Endothelial cell of umbilical vein (primary cell): ENCODE results near the gene KIFC3. TPM values are rescaled to one million over a fixed set of nuclear protein-coding genes. Genes with fewer than 3 reads are reported as not detected.

ENCODE experiments used
- BruUV-seq: library from RNA; stranded (reverse); fragments of 400-500 nt; replicated peaks from 2 replicates; lab custom pipeline; 2021; lab: Mats Ljungman, UMichigan
- CTCF ChIA-PET: fragments of 300-600, 350-600 bp; sonication (Branson Sonifier 250); formaldehyde crosslinking; loops from one replicate; lab custom pipeline; 2021; ENCODE audit warnings: antibody characterized with exemption, inconsistent platforms; lab: Charles Lee
- POLR2A ChIA-PET: fragments of 300-600, 350-600 bp; sonication (Branson Sonifier 250); formaldehyde crosslinking; loops from one replicate; lab custom pipeline; 2021; ENCODE audit warnings: antibody characterized with exemption, inconsistent platforms; lab: Charles Lee
- DNase-seq: peaks from one replicate; pipeline ENCODE4 v3.0.0-alpha.2; 2011; ENCODE audit warnings: low read depth, low spot score
- FAIRE-seq: peaks from 2 replicates; lab custom pipeline; 2011; peaks lifted over from hg19 to GRCh38; lab: Jason Lieb, UNC
- H2AFZ ChIP-seq: 2 replicates; pipeline ENCODE4 v1.6.0; 2012; ENCODE audit warnings: low read depth, low read length, control low read depth, inconsistent platforms
- H3K27ac ChIP-seq: 2 replicates; pipeline ENCODE4 v1.5.1; 2011; ENCODE audit warnings: low read depth, mild to moderate bottlenecking, control low read depth, low read length, moderate library complexity; ENCODE audit not compliant: insufficient read depth
- H3K27me3 ChIP-seq, 2 experiments: 2 replicates each; pipeline versions ENCODE4 v1.6.0 to v1.6.1; 2011; ENCODE audit warnings: low read length in 2 of 2, mixed read lengths in 1 of 2; ENCODE audit not compliant: control insufficient read depth in 2 of 2, insufficient read depth in 2 of 2
- H3K36me3 ChIP-seq, 2 experiments: 2 replicates in 1 of 2; 3 replicates in 1 of 2; pipeline ENCODE4 v1.5.1; 2011; ENCODE audit warnings: low read length in 2 of 2, mild to moderate bottlenecking in 1 of 2, moderate library complexity in 1 of 2; ENCODE audit not compliant: control insufficient read depth in 2 of 2, insufficient read depth in 2 of 2; ENCODE audit errors: extremely low read depth in 1 of 2
- H3K4me1 ChIP-seq: 3 replicates; pipeline ENCODE4 v1.5.1; 2011; ENCODE audit warnings: mild to moderate bottlenecking, low read length; ENCODE audit not compliant: control insufficient read depth, insufficient read depth; ENCODE audit errors: extremely low read depth
- H3K4me2 ChIP-seq: 2 replicates; pipeline ENCODE4 v1.6.1; 2011; ENCODE audit warnings: low read length, control low read depth, mixed read lengths; ENCODE audit not compliant: insufficient read depth
- H3K4me3 ChIP-seq, 3 experiments: fragments of 200-600 bp in 1 of 3; sonication (generic), shearing (Covaris generic) in 1 of 3; replicated peaks in 1 of 3; 2 replicates each; pipeline ENCODE4 v1.5.1; 2011 to 2016; ENCODE audit warnings: control low read depth in 3 of 3, low read length in 3 of 3, mild to moderate bottlenecking in 2 of 3, inconsistent platforms in 1 of 3, low read depth in 1 of 3, moderate library complexity in 1 of 3; ENCODE audit not compliant: insufficient read depth in 1 of 3
- H3K79me2 ChIP-seq: 2 replicates; pipeline ENCODE4 v1.6.0; 2012; ENCODE audit warnings: low read length, inconsistent platforms; ENCODE audit not compliant: control insufficient read depth, insufficient read depth
- H3K9ac ChIP-seq: replicated peaks from 2 replicates; pipeline ENCODE3; 2011; ENCODE audit warnings: low read length, control low read depth; ENCODE audit not compliant: insufficient read depth; ENCODE audit errors: extremely low read depth
- H3K9me1 ChIP-seq: replicated peaks from 3 replicates; pipeline ENCODE4 v1.6.0; 2011; ENCODE audit warnings: mild to moderate bottlenecking, low read length; ENCODE audit not compliant: control insufficient read depth, insufficient read depth; ENCODE audit errors: extremely low read depth
- H3K9me3 ChIP-seq: replicated peaks from 2 replicates; pipeline ENCODE4 v1.5.1; 2012; ENCODE audit warnings: low read length, inconsistent platforms; ENCODE audit not compliant: control insufficient read depth, insufficient read depth
- H4K20me1 ChIP-seq: replicated peaks from 2 replicates; pipeline ENCODE3; 2011; ENCODE audit warnings: mild to moderate bottlenecking, low read length; ENCODE audit not compliant: control insufficient read depth, insufficient read depth; ENCODE audit errors: extremely low read depth
- EZH2 ChIP-seq: IDR thresholded peaks from 2 replicates; pipeline ENCODE4 v1.6.1; 2012; ENCODE audit warnings: borderline replicate concordance, low read depth, mild to moderate bottlenecking, moderate library complexity, low read length, inconsistent platforms; ENCODE audit not compliant: severe bottlenecking
- FOS ChIP-seq: IDR thresholded peaks from 2 replicates; pipeline ENCODE4 v1.6.1; 2011; ENCODE audit warnings: mild to moderate bottlenecking, low read length, moderate library complexity, borderline replicate concordance; ENCODE audit not compliant: insufficient read depth
- GATA2 ChIP-seq: IDR thresholded peaks from 2 replicates; pipeline ENCODE4 v1.7.0; 2011; ENCODE audit warnings: low read depth, mild to moderate bottlenecking, moderate library complexity, mixed read lengths, low read length; ENCODE audit not compliant: insufficient read length, insufficient read depth
- JUN ChIP-seq: IDR thresholded peaks from 2 replicates; pipeline ENCODE4 v1.6.1; 2011; ENCODE audit warnings: borderline replicate concordance, low read depth; ENCODE audit not compliant: insufficient read length, insufficient read depth
- MYC ChIP-seq: IDR thresholded peaks from one replicate; pipeline ENCODE4 v1.6.1; 2011; ENCODE audit warnings: mild to moderate bottlenecking, low read depth, low read length
- POLR2A ChIP-seq: IDR thresholded peaks from 2 replicates; pipeline ENCODE4 v1.6.1; 2012; ENCODE audit warnings: low read depth, mild to moderate bottlenecking, control low read depth, low read length
- POLR2AphosphoS5 ChIP-seq: IDR thresholded peaks from 2 replicates; pipeline ENCODE4 v1.6.1; 2012; ENCODE audit warnings: low read depth, mild to moderate bottlenecking, control low read depth, low read length, moderate library complexity; ENCODE audit not compliant: insufficient read depth
- dilution Hi-C: fragments of 300-500 bp; cut with MboI; formaldehyde crosslinking; loops from one replicate; pipeline ENCODE4 v1.15.0; 2019; ENCODE audit warnings: low sequenced_read_pairs; ENCODE audit not compliant: extremely low pct_ligation_motif_present
- intact Hi-C: fragments of 100-400 bp; cut with micrococcal nuclease; formaldehyde crosslinking; loops from one replicate; pipeline ENCODE4 v1.10.0; 2022
- polyA plus RNA-seq, 4 experiments: library from polyadenylated mRNA; depleted of rRNA in 3 of 4; stranded (reverse) in 3 of 4; unstranded in 1 of 4; fragments of >200 nt; gene quantifications; 2 replicates each; pipeline versions ENCODE4 v1.2.1 to v1.2.3, GENCODE V29; 2011 to 2012; ENCODE audit warnings: missing spikeins in 1 of 4
- total RNA-seq: library from RNA; stranded (reverse); gene quantifications from 2 replicates; pipeline ENCODE4 v1.2.3, GENCODE V29; 2021
- TF ChIP-seq, protein P1 (sequence below), 2 donors: IDR thresholded peaks; 1 replicate in 1 of 2; 2 replicates in 1 of 2; pipeline ENCODE4 v1.5.1; 2011; ENCODE audit warnings: low read length in 2 of 2, mild to moderate bottlenecking in 2 of 2, moderate library complexity in 2 of 2, control low read depth in 1 of 2, inconsistent platforms in 1 of 2, low read depth in 1 of 2; ENCODE audit not compliant: insufficient read depth in 1 of 2; ENCODE audit errors: extremely low read depth in 1 of 2

The KIFC3 gene
- total and polyA plus RNA-seq, 2 donors (not counting 3 experiments of a cell fraction or from before 2014, with no cell fraction given), result 36.3 to 62.2 TPM

DNA sequence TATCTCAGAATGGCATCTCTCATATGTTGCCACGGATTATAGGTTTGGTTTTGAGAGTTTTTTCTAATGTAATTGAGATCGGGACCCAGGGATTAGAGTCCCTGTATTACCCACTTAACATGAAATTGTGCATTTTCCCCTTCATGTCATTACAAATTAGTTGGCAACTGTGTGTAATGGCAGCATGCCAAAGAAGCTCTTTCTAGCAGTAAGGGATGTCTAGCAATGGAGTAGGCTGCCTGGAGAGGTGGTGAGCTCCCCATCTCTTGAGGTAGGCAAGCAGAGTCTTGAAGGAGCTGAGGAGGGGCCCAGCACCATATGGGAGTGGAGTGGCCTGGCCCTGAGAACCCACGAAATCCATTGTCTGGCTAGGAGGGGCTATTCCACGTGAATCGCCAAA lies 76.7 kb downstream of the KIFC3 start:
- Histone ChIP-seq H3K27ac (no peak overlapping the region), H4K20me1 (no peaks in the 10 kb centered on the region), H3K9me1 (no peaks in the 10 kb centered on the region), H3K4me2 (no peak overlapping the region), H2AFZ (no peak overlapping the region), H3K9ac (no peak overlapping the region), H3K4me3 (no peak overlapping the region), H3K79me2 (no peaks in the 10 kb centered on the region), H3K36me3 (no peaks in the 10 kb centered on the region), H3K4me1 (no peaks in the 10 kb centered on the region), H3K27me3 (no peaks in the 10 kb centered on the region), H3K9me3 (no peaks in the 10 kb centered on the region)
- no TSS peak for BruUV-seq
- dilution Hi-C loops, result no loop called here
- no peak for DNase-seq
- POLR2A ChIA-PET, result no interaction called here
- FAIRE-seq, result no peak
- TF ChIP-seq, protein P1, sequence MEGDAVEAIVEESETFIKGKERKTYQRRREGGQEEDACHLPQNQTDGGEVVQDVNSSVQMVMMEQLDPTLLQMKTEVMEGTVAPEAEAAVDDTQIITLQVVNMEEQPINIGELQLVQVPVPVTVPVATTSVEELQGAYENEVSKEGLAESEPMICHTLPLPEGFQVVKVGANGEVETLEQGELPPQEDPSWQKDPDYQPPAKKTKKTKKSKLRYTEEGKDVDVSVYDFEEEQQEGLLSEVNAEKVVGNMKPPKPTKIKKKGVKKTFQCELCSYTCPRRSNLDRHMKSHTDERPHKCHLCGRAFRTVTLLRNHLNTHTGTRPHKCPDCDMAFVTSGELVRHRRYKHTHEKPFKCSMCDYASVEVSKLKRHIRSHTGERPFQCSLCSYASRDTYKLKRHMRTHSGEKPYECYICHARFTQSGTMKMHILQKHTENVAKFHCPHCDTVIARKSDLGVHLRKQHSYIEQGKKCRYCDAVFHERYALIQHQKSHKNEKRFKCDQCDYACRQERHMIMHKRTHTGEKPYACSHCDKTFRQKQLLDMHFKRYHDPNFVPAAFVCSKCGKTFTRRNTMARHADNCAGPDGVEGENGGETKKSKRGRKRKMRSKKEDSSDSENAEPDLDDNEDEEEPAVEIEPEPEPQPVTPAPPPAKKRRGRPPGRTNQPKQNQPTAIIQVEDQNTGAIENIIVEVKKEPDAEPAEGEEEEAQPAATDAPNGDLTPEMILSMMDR (IDR thresholded peaks at IDR 0.05; ENCODE audit: extremely low read depth in 1 of 2, insufficient read depth in 1 of 2, low read depth in 1 of 2, low read length in 2 of 2), result no peak
- TF ChIP-seq EZH2, result no peak
- no peak for TF ChIP-seq POLR2A
- no peak for TF ChIP-seq POLR2AphosphoS5
- no peak for TF ChIP-seq FOS
- TF ChIP-seq GATA2, result no peak
- no peak for TF ChIP-seq MYC
- TF ChIP-seq JUN, result no peak
- intact Hi-C loops, result no loop called here
- CTCF ChIA-PET, result interaction anchor here (1.9 to 5.3 kb wide), 2 partner anchors 10 to 134 kb away, joined by 14 to 43 read pairs; partner anchors contain the start of gene KATNB1
